ENCODE measurements around the gene FBLN2. TPM values are rescaled to one million over a fixed set of nuclear protein-coding genes. Genes with fewer than 3 reads are reported as not detected.

Gene FBLN2
- total and polyA plus RNA-seq, 10 of the 15 experiments (the other 5 are each of a cell fraction or from before 2014, with no cell fraction given): 0.03 to 0.41 (median 0.12) TPM; not detected in 2

GRCh38 chr3:13628841-13629551 is 80.1 kb downstream of the FBLN2 start:
- CTCF ChIA-PET: no interaction called here
- H3K4me2 ChIP-seq (ENCODE audit: control insufficient read depth, insufficient read depth): no peak overlapping the region
- H3K4me1 ChIP-seq (ENCODE audit: control insufficient read depth, insufficient read depth, low read length): no peaks in the 10 kb centered on the region
- intact Hi-C loops (cut with micrococcal nuclease; ENCODE audit: unreplicated experiment) (no loop called here), in situ Hi-C loops (cut with MboI) (no loop called here)
- RAD21 ChIA-PET (ENCODE audit: unreplicated experiment): no interaction called here
- DNase-seq (ENCODE audit: low read depth, low spot score): no peak
- no peaks in the 10 kb centered on the region; a peak in 1 of 4 replicates for H3K27me3 ChIP-seq (replicated peaks in 1 of 2; ENCODE audit: control insufficient read depth in 2 of 2, insufficient read depth in 2 of 2, low read length in 1 of 2)
- no TSS peak for BruUV-seq (replicated peaks)
- H3K79me2 ChIP-seq (ENCODE audit: control insufficient read depth, insufficient read depth, low read length): no peaks in the 10 kb centered on the region
- TF ChIP-seq MTA2 (IDR thresholded peaks at IDR 0.05; ENCODE audit: low read depth) (no peak), CREB1 (IDR thresholded peaks at IDR 0.05; ENCODE audit: low read depth) (no peak), IRF4 (IDR thresholded peaks at IDR 0.05; ENCODE audit: low read depth, low read length) (no peak)
- TF ChIP-seq, protein P1, sequence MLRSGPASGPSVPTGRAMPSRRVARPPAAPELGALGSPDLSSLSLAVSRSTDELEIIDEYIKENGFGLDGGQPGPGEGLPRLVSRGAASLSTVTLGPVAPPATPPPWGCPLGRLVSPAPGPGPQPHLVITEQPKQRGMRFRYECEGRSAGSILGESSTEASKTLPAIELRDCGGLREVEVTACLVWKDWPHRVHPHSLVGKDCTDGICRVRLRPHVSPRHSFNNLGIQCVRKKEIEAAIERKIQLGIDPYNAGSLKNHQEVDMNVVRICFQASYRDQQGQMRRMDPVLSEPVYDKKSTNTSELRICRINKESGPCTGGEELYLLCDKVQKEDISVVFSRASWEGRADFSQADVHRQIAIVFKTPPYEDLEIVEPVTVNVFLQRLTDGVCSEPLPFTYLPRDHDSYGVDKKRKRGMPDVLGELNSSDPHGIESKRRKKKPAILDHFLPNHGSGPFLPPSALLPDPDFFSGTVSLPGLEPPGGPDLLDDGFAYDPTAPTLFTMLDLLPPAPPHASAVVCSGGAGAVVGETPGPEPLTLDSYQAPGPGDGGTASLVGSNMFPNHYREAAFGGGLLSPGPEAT (IDR thresholded peaks at IDR 0.05; ENCODE audit: low read depth): no peak
- POLR2A ChIA-PET: no interaction called here
- SMC1A ChIA-PET (ENCODE audit: uncharacterized antibody, unreplicated experiment): no interaction called here
- no peaks in the 10 kb centered on the region for H3K36me3 ChIP-seq (ENCODE audit: control insufficient read depth in 2 of 2, insufficient read depth in 2 of 2, low read length in 1 of 2)
- no peak overlapping the region for H3K27ac ChIP-seq (ENCODE audit: control insufficient read depth, insufficient read depth)
- FAIRE-seq: no peak
- 61% methylated on average over 26 of the region's 27 CpGs for WGBS (ENCODE audit: insufficient coverage, insufficient replicate concordance, low lambda C conversion rate, missing lambda C conversion rate)
- no peaks in the 10 kb centered on the region for H3K9me3 ChIP-seq (replicated peaks; ENCODE audit: control insufficient read depth, insufficient read depth, low read length)
- H4K20me1 ChIP-seq (ENCODE audit: control insufficient read depth, insufficient read depth): no peaks in the 10 kb centered on the region
- no peak overlapping the region for H2AFZ ChIP-seq (ENCODE audit: control insufficient read depth, low read depth, low read length)
- no peak overlapping the region for H3K9ac ChIP-seq (ENCODE audit: control insufficient read depth, insufficient read depth, low read length)
- H3K4me3 ChIP-seq: no peak overlapping the region
- ATAC-seq: no peak

DNA sequence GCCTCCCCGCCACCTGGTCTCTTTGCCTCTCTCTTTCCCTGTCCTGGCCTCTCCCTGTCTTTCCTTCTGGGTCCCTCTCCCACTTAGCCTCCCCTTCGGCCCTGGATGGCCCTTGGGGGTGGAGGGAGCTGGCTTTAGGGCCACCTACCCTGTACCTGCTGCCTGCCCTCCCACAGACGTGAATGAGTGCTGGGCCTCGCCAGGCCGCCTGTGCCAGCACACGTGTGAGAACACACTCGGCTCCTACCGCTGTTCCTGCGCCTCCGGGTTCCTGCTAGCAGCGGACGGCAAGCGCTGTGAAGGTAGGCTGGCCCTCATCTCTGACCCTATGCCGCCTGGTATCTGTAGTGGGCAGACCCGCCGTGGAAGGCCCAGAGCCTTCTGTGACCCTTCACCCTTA is 80.7 kb downstream of the FBLN2 start:
- intact Hi-C loops (cut with micrococcal nuclease; ENCODE audit: unreplicated experiment): no loop called here
- Histone ChIP-seq H4K20me1 (ENCODE audit: control insufficient read depth, insufficient read depth) (no peaks in the 10 kb centered on the region), H3K79me2 (ENCODE audit: control insufficient read depth, insufficient read depth, low read length) (no peaks in the 10 kb centered on the region), H2AFZ (ENCODE audit: control insufficient read depth, low read depth, low read length) (no peak overlapping the region), H3K9me3 (replicated peaks; ENCODE audit: control insufficient read depth, insufficient read depth, low read length) (no peaks in the 10 kb centered on the region), H3K27ac (ENCODE audit: control insufficient read depth, insufficient read depth) (no peak overlapping the region), H3K36me3 (ENCODE audit: control insufficient read depth in 2 of 2, insufficient read depth in 2 of 2, low read length in 1 of 2) (no peaks in the 10 kb centered on the region), H3K9ac (ENCODE audit: control insufficient read depth, insufficient read depth, low read length) (no peak overlapping the region), H3K27me3 (replicated peaks in 1 of 2; ENCODE audit: control insufficient read depth in 2 of 2, insufficient read depth in 2 of 2, low read length in 1 of 2) (no peaks in the 10 kb centered on the region; a peak in 1 of 4 replicates), H3K4me2 (ENCODE audit: control insufficient read depth, insufficient read depth) (no peak overlapping the region), H3K4me1 (ENCODE audit: control insufficient read depth, insufficient read depth, low read length) (no peaks in the 10 kb centered on the region), H3K4me3 (no peak overlapping the region)
- SMC1A ChIA-PET (ENCODE audit: uncharacterized antibody, unreplicated experiment): no interaction called here
- ATAC-seq: no peak
- in situ Hi-C loops (cut with MboI): no loop called here
- POLR2A ChIA-PET: no interaction called here
- WGBS (ENCODE audit: insufficient coverage, insufficient replicate concordance, low lambda C conversion rate, missing lambda C conversion rate): 21% methylated on average over 16 of the region's 16 CpGs
- DNase-seq (ENCODE audit: low read depth, low spot score): no peak
- RAD21 ChIA-PET (ENCODE audit: unreplicated experiment): no interaction called here
- CTCF ChIA-PET: no interaction called here
- no peak for FAIRE-seq
- BruUV-seq (replicated peaks): no TSS peak
- TF ChIP-seq, protein P2, sequence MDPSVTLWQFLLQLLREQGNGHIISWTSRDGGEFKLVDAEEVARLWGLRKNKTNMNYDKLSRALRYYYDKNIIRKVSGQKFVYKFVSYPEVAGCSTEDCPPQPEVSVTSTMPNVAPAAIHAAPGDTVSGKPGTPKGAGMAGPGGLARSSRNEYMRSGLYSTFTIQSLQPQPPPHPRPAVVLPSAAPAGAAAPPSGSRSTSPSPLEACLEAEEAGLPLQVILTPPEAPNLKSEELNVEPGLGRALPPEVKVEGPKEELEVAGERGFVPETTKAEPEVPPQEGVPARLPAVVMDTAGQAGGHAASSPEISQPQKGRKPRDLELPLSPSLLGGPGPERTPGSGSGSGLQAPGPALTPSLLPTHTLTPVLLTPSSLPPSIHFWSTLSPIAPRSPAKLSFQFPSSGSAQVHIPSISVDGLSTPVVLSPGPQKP (IDR thresholded peaks at IDR 0.05; ENCODE audit: low read depth, low read length): no peak
- TF ChIP-seq, protein P3, sequence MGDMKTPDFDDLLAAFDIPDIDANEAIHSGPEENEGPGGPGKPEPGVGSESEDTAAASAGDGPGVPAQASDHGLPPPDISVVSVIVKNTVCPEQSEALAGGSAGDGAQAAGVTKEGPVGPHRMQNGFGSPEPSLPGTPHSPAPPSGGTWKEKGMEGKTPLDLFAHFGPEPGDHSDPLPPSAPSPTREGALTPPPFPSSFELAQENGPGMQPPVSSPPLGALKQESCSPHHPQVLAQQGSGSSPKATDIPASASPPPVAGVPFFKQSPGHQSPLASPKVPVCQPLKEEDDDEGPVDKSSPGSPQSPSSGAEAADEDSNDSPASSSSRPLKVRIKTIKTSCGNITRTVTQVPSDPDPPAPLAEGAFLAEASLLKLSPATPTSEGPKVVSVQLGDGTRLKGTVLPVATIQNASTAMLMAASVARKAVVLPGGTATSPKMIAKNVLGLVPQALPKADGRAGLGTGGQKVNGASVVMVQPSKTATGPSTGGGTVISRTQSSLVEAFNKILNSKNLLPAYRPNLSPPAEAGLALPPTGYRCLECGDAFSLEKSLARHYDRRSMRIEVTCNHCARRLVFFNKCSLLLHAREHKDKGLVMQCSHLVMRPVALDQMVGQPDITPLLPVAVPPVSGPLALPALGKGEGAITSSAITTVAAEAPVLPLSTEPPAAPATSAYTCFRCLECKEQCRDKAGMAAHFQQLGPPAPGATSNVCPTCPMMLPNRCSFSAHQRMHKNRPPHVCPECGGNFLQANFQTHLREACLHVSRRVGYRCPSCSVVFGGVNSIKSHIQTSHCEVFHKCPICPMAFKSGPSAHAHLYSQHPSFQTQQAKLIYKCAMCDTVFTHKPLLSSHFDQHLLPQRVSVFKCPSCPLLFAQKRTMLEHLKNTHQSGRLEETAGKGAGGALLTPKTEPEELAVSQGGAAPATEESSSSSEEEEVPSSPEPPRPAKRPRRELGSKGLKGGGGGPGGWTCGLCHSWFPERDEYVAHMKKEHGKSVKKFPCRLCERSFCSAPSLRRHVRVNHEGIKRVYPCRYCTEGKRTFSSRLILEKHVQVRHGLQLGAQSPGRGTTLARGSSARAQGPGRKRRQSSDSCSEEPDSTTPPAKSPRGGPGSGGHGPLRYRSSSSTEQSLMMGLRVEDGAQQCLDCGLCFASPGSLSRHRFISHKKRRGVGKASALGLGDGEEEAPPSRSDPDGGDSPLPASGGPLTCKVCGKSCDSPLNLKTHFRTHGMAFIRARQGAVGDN (IDR thresholded peaks at IDR 0.05): no peak
- no peak for TF ChIP-seq NR2C1 (IDR thresholded peaks at IDR 0.05)
- TF ChIP-seq ZNF24 (IDR thresholded peaks at IDR 0.05): no peak
- no peak for TF ChIP-seq MEF2A (IDR thresholded peaks at IDR 0.05; ENCODE audit: insufficient read depth, low read depth, low read length)
- no peak for TF ChIP-seq TCF7 (IDR thresholded peaks at IDR 0.05; ENCODE audit: borderline replicate concordance)

Measured in GM12878 (cell line).